ENCODE data around the gene CYB561D1. TPM values are rescaled to one million over a fixed set of nuclear protein-coding genes. Genes with fewer than 3 reads are reported as not detected.

Gene CYB561D1
- total RNA-seq, 2 donors from 2014 or later: 9.5 to 16.5 TPM

GRCh38 chr1:109541102-109541501 lies 47.2 kb downstream of the CYB561D1 start:
- no peaks in the 10 kb centered on the region for H3K36me3 ChIP-seq
- ATAC-seq (ENCODE audit: insufficient number of reproducible peaks, low FRiP score, low read depth) (no peak), DNase-seq (ENCODE audit: low spot score) (no peak)
- H3K9me3 ChIP-seq: no peaks in the 10 kb centered on the region
- no peaks in the 10 kb centered on the region for H3K27me3 ChIP-seq (replicated peaks; ENCODE audit: insufficient read depth)
- H3K27ac ChIP-seq: no peak overlapping the region
- H3K4me1 ChIP-seq (ENCODE audit: control insufficient read depth in 1 of 2, low read depth in 2 of 2): no peaks in the 10 kb centered on the region
- no peak for TF ChIP-seq CTCF (IDR thresholded peaks at IDR 0.05)
- no peak overlapping the region for H3K4me3 ChIP-seq

GRCh38 chr1:109542657-109543056 lies 48.8 kb downstream of the CYB561D1 start:
- no peak for TF ChIP-seq CTCF (IDR thresholded peaks at IDR 0.05)
- H3K36me3 ChIP-seq: no peaks in the 10 kb centered on the region
- peaks cover 9 to 11% of the 10 kb centered on the region in 2 donors for H3K4me1 ChIP-seq (ENCODE audit: control insufficient read depth in 1 of 2, low read depth in 2 of 2)
- ATAC-seq (ENCODE audit: insufficient number of reproducible peaks, low FRiP score, low read depth) (no peak), DNase-seq (ENCODE audit: low spot score) (no peak)
- H3K27ac ChIP-seq: no peak overlapping the region
- no peak overlapping the region for H3K4me3 ChIP-seq
- H3K27me3 ChIP-seq (replicated peaks; ENCODE audit: insufficient read depth): no peaks in the 10 kb centered on the region
- no peaks in the 10 kb centered on the region for H3K9me3 ChIP-seq

- Histone ChIP-seq H3K4me3 (no peak overlapping the region), H3K36me3 (no peaks in the 10 kb centered on the region), H3K4me1 (ENCODE audit: control insufficient read depth in 1 of 2, low read depth in 2 of 2) (peaks cover 9 to 12% of the 10 kb centered on the region in 2 donors), H3K27ac (no peak overlapping the region), H3K27me3 (replicated peaks; ENCODE audit: insufficient read depth) (no peaks in the 10 kb centered on the region), H3K9me3 (no peaks in the 10 kb centered on the region)
- no peak for DNase-seq (ENCODE audit: low spot score)
- TF ChIP-seq CTCF (IDR thresholded peaks at IDR 0.05): no peak
- no peak for ATAC-seq (ENCODE audit: insufficient number of reproducible peaks, low FRiP score, low read depth)
Observed at GRCh38 chr1:109543283-109543987, 49.5 kb downstream of the CYB561D1 start.

- TF ChIP-seq CTCF (IDR thresholded peaks at IDR 0.05): no peak
- ATAC-seq (ENCODE audit: insufficient number of reproducible peaks, low FRiP score, low read depth) (no peak), DNase-seq (ENCODE audit: low spot score) (no peak)
- H3K4me1 ChIP-seq (ENCODE audit: control insufficient read depth in 1 of 2, low read depth in 2 of 2): peaks cover 9 to 14% of the 10 kb centered on the region in 2 donors
- no peaks in the 10 kb centered on the region for H3K27me3 ChIP-seq (replicated peaks; ENCODE audit: insufficient read depth)
- H3K27ac ChIP-seq: no peak overlapping the region
- H3K4me3 ChIP-seq: no peak overlapping the region
- H3K9me3 ChIP-seq: no peaks in the 10 kb centered on the region
- no peaks in the 10 kb centered on the region for H3K36me3 ChIP-seq
Observed at GRCh38 chr1:109543988-109544735, 50.3 kb downstream of the CYB561D1 start.

- H3K27ac ChIP-seq: peak overlapping the region; percentile 78 to 95
- peaks cover 20 to 36% of the 10 kb centered on the region in 2 donors for H3K4me1 ChIP-seq (ENCODE audit: control insufficient read depth in 1 of 2, low read depth in 2 of 2)
- H3K36me3 ChIP-seq: no peaks in the 10 kb centered on the region
- no peaks in the 10 kb centered on the region for H3K27me3 ChIP-seq (replicated peaks; ENCODE audit: insufficient read depth)
- peak; percentile 49 for ATAC-seq (ENCODE audit: insufficient number of reproducible peaks, low FRiP score, low read depth)
- H3K9me3 ChIP-seq: no peaks in the 10 kb centered on the region
- peak overlapping the region; percentile 99 for H3K4me3 ChIP-seq
- TF ChIP-seq CTCF (IDR thresholded peaks at IDR 0.05): peak; percentile 83
- DNase-seq (ENCODE audit: low spot score): peak; percentile 86
Observed at GRCh38 chr1:109546311-109547109, 52.6 kb downstream of the CYB561D1 start.

Measured in thoracic aorta (tissue), 2 donors.